HCT116 (cell line): ENCODE results near the gene PEX11G. TPM values are rescaled to one million over a fixed set of nuclear protein-coding genes. Genes with fewer than 3 reads are reported as not detected.

ENCODE experiments used
- ATAC-seq: fragments of 200-7000 bp; cut with Tn5 transposase; 2 replicates; pipeline ENCODE4 v1.9.1; 2020; ENCODE audit warnings: mild to moderate bottlenecking, moderate library complexity
- BruUV-seq: library from RNA; stranded (reverse); fragments of 400-500 nt; replicated peaks from 2 replicates; lab custom pipeline; 2021; lab: Mats Ljungman, UMichigan
- CTCF ChIA-PET: fragments of 300-600 bp; sonication (Branson Sonifier 250); formaldehyde crosslinking; loops from one replicate; lab custom pipeline; 2021; ENCODE audit warnings: antibody characterized with exemption; lab: Charles Lee
- POLR2A ChIA-PET: fragments of 300-600, 350-600 bp; sonication (Branson Sonifier 250); formaldehyde crosslinking; loops from one replicate; lab custom pipeline; 2021; ENCODE audit warnings: antibody characterized with exemption; lab: Charles Lee
- RAD21 ChIA-PET, 2 experiments: fragments of 300-600 bp; sonication (Branson Sonifier 250); formaldehyde crosslinking; loops; one replicate each; lab custom pipeline; 2023; ENCODE audit warnings: low total read pairs in 2 of 2; ENCODE audit not compliant: uncharacterized antibody in 2 of 2, unreplicated experiment in 2 of 2, low non-redundant PET in 1 of 2; lab: Charles Lee
- DNase-seq: peaks from one replicate; pipeline ENCODE4 v3.0.0-alpha.2; 2010; ENCODE audit warnings: low read depth, low spot score
- H2AFZ ChIP-seq: fragments of 200-600 bp; shearing (Covaris generic), sonication (generic); 2 replicates; pipeline ENCODE4 v1.6.1; 2017; ENCODE audit warnings: low read depth, mixed run types, mixed read lengths, antibody characterized with exemption, low read length; ENCODE audit not compliant: poor library complexity, severe bottlenecking
- H3K27ac ChIP-seq: 2 replicates; pipeline ENCODE4 v1.5.1; 2012; ENCODE audit warnings: low read depth, low read length
- H3K27me3 ChIP-seq: fragments of 200-600 bp; sonication (generic); 2 replicates; pipeline ENCODE4 v1.6.1; 2016; ENCODE audit warnings: mixed run types, low read length, mixed read lengths; ENCODE audit not compliant: insufficient read depth
- H3K36me3 ChIP-seq, 2 experiments: fragments of 200-500 bp in 1 of 2; fragments of 200-600 bp in 1 of 2; sonication (Bioruptor generic) in 1 of 2; sonication (generic) in 1 of 2; 2 replicates each; pipeline versions ENCODE4 v1.5.1 to v1.6.1; 2014 to 2016; ENCODE audit warnings: low read length in 2 of 2, inconsistent platforms in 1 of 2, mixed read lengths in 1 of 2, mixed run types in 1 of 2; ENCODE audit not compliant: insufficient read depth in 2 of 2, control insufficient read depth in 1 of 2
- H3K4me1 ChIP-seq, 2 experiments: fragments of 200-600 bp in 1 of 2; sonication (generic) in 1 of 2; 2 replicates each; pipeline versions ENCODE4 v1.5.1 to v1.6.1; 2012 to 2017; ENCODE audit warnings: low read length in 2 of 2, inconsistent platforms in 1 of 2, mild to moderate bottlenecking in 1 of 2, mixed read lengths in 1 of 2, mixed run types in 1 of 2, moderate library complexity in 1 of 2; ENCODE audit not compliant: insufficient read depth in 2 of 2, control insufficient read depth in 1 of 2
- H3K4me2 ChIP-seq: fragments of 200-600 bp; sonication (generic); 2 replicates; pipeline ENCODE4 v1.6.1; 2017; ENCODE audit warnings: mixed run types, low read length, mixed read lengths
- H3K4me3 ChIP-seq, 2 experiments: fragments of 200-600 bp in 1 of 2; sonication (generic) in 1 of 2; replicated peaks in 1 of 2; 2 replicates each; pipeline ENCODE4 v1.5.1; 2011 to 2016; ENCODE audit warnings: low read length in 2 of 2, control low read depth in 1 of 2, low read depth in 1 of 2, mild to moderate bottlenecking in 1 of 2, mixed read lengths in 1 of 2, mixed run types in 1 of 2
- H3K79me2 ChIP-seq: fragments of 200-600 bp; sonication (generic); 2 replicates; pipeline ENCODE4 v1.6.1; 2017; ENCODE audit warnings: mild to moderate bottlenecking, mixed run types, low read length, moderate library complexity, mixed read lengths; ENCODE audit not compliant: insufficient read depth
- H3K9ac ChIP-seq: fragments of 200-600 bp; sonication (generic); 2 replicates; pipeline ENCODE4 v1.6.1; 2016; ENCODE audit warnings: low read length, mixed read lengths
- H3K9me2 ChIP-seq: fragments of 200-600 bp; sonication (generic), shearing (Covaris generic); 2 replicates; pipeline ENCODE4 v1.6.1; 2017; ENCODE audit warnings: mixed run types, mild to moderate bottlenecking, moderate library complexity; ENCODE audit not compliant: insufficient read depth
- H3K9me3 ChIP-seq, 2 experiments: fragments of 200-500 bp in 1 of 2; fragments of 200-600 bp in 1 of 2; sonication (Bioruptor generic) in 1 of 2; sonication (generic) in 1 of 2; 2 replicates each; pipeline ENCODE4 v1.6.1; 2014 to 2017; ENCODE audit warnings: low read length in 2 of 2, mixed read lengths in 2 of 2, inconsistent platforms in 1 of 2, low read depth in 1 of 2, mild to moderate bottlenecking in 1 of 2, mixed run types in 1 of 2, moderate library complexity in 1 of 2; ENCODE audit not compliant: control insufficient read depth in 1 of 2, insufficient read depth in 1 of 2
- H4K20me1 ChIP-seq: fragments of 200-600 bp; sonication (generic), shearing (Covaris generic); 2 replicates; pipeline ENCODE4 v1.6.1; 2017; ENCODE audit warnings: mixed run types, mild to moderate bottlenecking, moderate library complexity; ENCODE audit not compliant: insufficient read depth
- CEBPB ChIP-seq: IDR thresholded peaks from 2 replicates; pipeline ENCODE4 v1.6.1; 2012; ENCODE audit warnings: low read depth
- ELF1 ChIP-seq: IDR thresholded peaks from 2 replicates; pipeline ENCODE4 v1.6.1; 2012; ENCODE audit warnings: low read depth, borderline replicate concordance
- EZH2 ChIP-seq: fragments of 200-600 bp; sonication (generic); IDR thresholded peaks from 2 replicates; pipeline ENCODE4 v1.6.1; 2017; ENCODE audit warnings: antibody characterized with exemption, mixed run types
- FOSL1 ChIP-seq: IDR thresholded peaks from 2 replicates; pipeline ENCODE4 v1.6.1; 2012; ENCODE audit warnings: low read depth
- POLR2AphosphoS5 ChIP-seq: IDR thresholded peaks from 2 replicates; pipeline ENCODE4 v1.6.1; 2011; ENCODE audit warnings: mild to moderate bottlenecking, low read depth, low read length, moderate library complexity
- SP1 ChIP-seq: IDR thresholded peaks from 2 replicates; pipeline ENCODE4 v1.6.1; 2012; ENCODE audit warnings: low read depth
- TCF7L2 ChIP-seq: IDR thresholded peaks from 2 replicates; pipeline ENCODE4 v1.7.0; 2011; ENCODE audit warnings: borderline replicate concordance, inconsistent platforms; ENCODE audit not compliant: insufficient read depth, insufficient read length; ENCODE audit errors: extremely low read depth
- YY1 ChIP-seq: IDR thresholded peaks from 2 replicates; pipeline ENCODE4 v1.6.1; 2011; ENCODE audit warnings: low read length, low read depth, moderate library complexity, mild to moderate bottlenecking; ENCODE audit not compliant: insufficient replicate concordance; ENCODE audit errors: extremely low read depth
- ZFX ChIP-seq: fragments of 450-650 bp; IDR thresholded peaks from 2 replicates; pipeline ENCODE4 v1.6.1; 2017
- ZNF274 ChIP-seq: fragments of 200-500 bp; sonication (Bioruptor generic); IDR thresholded peaks from 2 replicates; pipeline ENCODE4 v1.6.1; 2014; ENCODE audit warnings: mild to moderate bottlenecking, low read depth, low read length, inconsistent platforms
- intact Hi-C: fragments of 100-400 bp; cut with micrococcal nuclease; formaldehyde crosslinking; loops from 2 replicates; pipeline ENCODE4 v1.10.0; 2022
- total RNA-seq: library from RNA; stranded (reverse); gene quantifications from one replicate; pipeline ENCODE4 v1.2.1, GENCODE V29; 2021; ENCODE audit not compliant: unreplicated experiment
- TF ChIP-seq, protein P1 (sequence below): IDR thresholded peaks from 2 replicates; pipeline ENCODE4 v1.6.1; 2011; ENCODE audit warnings: mild to moderate bottlenecking, low read length, moderate library complexity; ENCODE audit not compliant: insufficient replicate concordance; ENCODE audit errors: extremely low read depth
- TF ChIP-seq, protein P2 (sequence below): IDR thresholded peaks from 2 replicates; pipeline ENCODE4 v1.6.1; 2012

The PEX11G gene
- total RNA-seq, 1 experiment from 2014 or later: 6.4 TPM

DNA sequence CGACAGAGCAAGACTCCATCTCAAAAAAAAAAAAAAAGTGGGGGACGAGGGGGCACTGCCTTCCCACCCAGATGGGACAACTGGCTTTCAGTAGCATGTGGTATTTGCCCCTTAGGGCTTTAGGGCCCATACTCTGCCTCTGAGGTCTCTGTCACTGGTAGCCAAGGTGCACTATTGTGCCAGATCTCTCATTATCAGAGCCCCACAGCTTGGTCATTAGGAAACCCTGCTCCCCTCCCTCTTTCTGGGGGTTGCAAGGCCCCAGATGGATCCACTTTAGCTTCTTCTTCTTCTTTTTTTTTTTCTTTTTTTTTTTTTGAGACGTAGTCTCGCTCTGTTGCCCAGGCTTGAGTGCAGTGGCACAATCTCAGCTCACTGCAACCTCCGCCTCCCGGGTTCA lies 15.8 kb upstream of the PEX11G start:
- ChIA-PET CTCF (no interaction called here), POLR2A (interaction anchor here (0.7 kb wide), 1 partner anchor 416 kb away, joined by 4 read pairs; the partner anchor contains the start of gene SNAPC2)
- no peak overlapping the region for H3K4me2 ChIP-seq

DNA sequence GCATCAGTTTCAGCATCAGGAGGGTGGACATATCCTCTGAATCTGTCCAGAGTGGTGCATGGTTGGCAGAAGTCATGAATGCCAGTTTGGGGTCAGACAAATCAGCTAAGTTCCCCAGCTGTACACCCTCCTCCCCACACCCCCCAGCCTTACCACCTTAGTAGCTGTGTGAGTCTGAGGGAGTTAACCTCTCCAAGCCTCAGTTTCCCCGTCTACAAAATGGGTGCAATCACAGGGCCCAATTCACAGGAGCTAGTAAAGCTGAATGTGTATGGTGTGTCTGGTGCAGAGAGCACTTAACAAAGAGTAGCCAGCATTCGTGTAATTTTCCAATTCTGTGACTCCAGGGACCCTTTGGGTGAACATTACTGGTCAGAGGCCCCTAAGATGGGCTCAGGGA lies 13.7 kb upstream of the PEX11G start:
- H3K9me2 ChIP-seq: no peaks in the 10 kb centered on the region
- no peak overlapping the region for H2AFZ ChIP-seq
- intact Hi-C loops: no loop called here
- peaks cover 20 to 39% of the 10 kb centered on the region in 2 experiments for H3K4me1 ChIP-seq
- no peak for DNase-seq
- no peak overlapping the region for H3K27ac ChIP-seq
- RAD21 ChIA-PET: no interaction called here
- no peaks in the 10 kb centered on the region for H3K9me3 ChIP-seq
- no peak overlapping the region for H3K4me3 ChIP-seq
- no TSS peak for BruUV-seq
- H3K27me3 ChIP-seq: no peaks in the 10 kb centered on the region
- no peak for TF ChIP-seq ZNF274
- TF ChIP-seq POLR2AphosphoS5: no peak
- no peak for TF ChIP-seq ELF1
- no peak for TF ChIP-seq SP1
- TF ChIP-seq EZH2: no peak
- TF ChIP-seq TCF7L2: no peak
- TF ChIP-seq, protein P1, sequence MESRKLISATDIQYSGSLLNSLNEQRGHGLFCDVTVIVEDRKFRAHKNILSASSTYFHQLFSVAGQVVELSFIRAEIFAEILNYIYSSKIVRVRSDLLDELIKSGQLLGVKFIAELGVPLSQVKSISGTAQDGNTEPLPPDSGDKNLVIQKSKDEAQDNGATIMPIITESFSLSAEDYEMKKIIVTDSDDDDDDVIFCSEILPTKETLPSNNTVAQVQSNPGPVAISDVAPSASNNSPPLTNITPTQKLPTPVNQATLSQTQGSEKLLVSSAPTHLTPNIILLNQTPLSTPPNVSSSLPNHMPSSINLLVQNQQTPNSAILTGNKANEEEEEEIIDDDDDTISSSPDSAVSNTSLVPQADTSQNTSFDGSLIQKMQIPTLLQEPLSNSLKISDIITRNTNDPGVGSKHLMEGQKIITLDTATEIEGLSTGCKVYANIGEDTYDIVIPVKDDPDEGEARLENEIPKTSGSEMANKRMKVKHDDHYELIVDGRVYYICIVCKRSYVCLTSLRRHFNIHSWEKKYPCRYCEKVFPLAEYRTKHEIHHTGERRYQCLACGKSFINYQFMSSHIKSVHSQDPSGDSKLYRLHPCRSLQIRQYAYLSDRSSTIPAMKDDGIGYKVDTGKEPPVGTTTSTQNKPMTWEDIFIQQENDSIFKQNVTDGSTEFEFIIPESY: no peak
- TF ChIP-seq ZFX: no peak
- TF ChIP-seq, protein P2, sequence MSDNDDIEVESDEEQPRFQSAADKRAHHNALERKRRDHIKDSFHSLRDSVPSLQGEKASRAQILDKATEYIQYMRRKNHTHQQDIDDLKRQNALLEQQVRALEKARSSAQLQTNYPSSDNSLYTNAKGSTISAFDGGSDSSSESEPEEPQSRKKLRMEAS: no peak
- TF ChIP-seq YY1: no peak
- no peak for TF ChIP-seq FOSL1
- TF ChIP-seq CEBPB: no peak
- CTCF ChIA-PET: no interaction called here
- ATAC-seq: no peak
- H3K9ac ChIP-seq: no peak overlapping the region
- POLR2A ChIA-PET: no interaction called here
- no peaks in the 10 kb centered on the region for H3K79me2 ChIP-seq
- H3K4me2 ChIP-seq: no peak overlapping the region
- no peaks in the 10 kb centered on the region for H4K20me1 ChIP-seq
- H3K36me3 ChIP-seq: no peaks in the 10 kb centered on the region

More for the DNA sequence above, 15.8 kb upstream of the PEX11G start:
- Histone ChIP-seq H3K36me3 (no peaks in the 10 kb centered on the region), H3K4me1 (peaks cover 26 to 48% of the 10 kb centered on the region in 2 experiments), H3K9ac (no peak overlapping the region), H3K27ac (no peak overlapping the region), H2AFZ (no peak overlapping the region), H3K9me3 (no peaks in the 10 kb centered on the region), H3K27me3 (no peaks in the 10 kb centered on the region), H3K9me2 (no peaks in the 10 kb centered on the region), H4K20me1 (no peaks in the 10 kb centered on the region), H3K4me3 (no peak overlapping the region), H3K79me2 (no peaks in the 10 kb centered on the region)
- BruUV-seq: no TSS peak
- RAD21 ChIA-PET: no interaction called here
- TF ChIP-seq TCF7L2 (no peak), CEBPB (no peak), YY1 (no peak), FOSL1 (no peak)
- no peak for ATAC-seq
- intact Hi-C loops: no loop called here
- DNase-seq: no peak
